H1 (cell line): ENCODE data around the gene IRF5. TPM values are rescaled to one million over a fixed set of nuclear protein-coding genes. Genes with fewer than 3 reads are reported as not detected.

ENCODE experiments used
- CTCF ChIA-PET: fragments of 300-600 bp; sonication (Branson Sonifier 250); formaldehyde crosslinking; loops from one replicate; lab custom pipeline; 2021; ENCODE audit not compliant: partially characterized antibody; lab: Charles Lee
- POLR2A ChIA-PET: fragments of 300-600 bp; sonication (Branson Sonifier 250); formaldehyde crosslinking; loops from one replicate; lab custom pipeline; 2021; ENCODE audit warnings: inconsistent platforms; ENCODE audit not compliant: partially characterized antibody; lab: Charles Lee
- DNase-seq, 2 experiments: peaks; one replicate each; pipeline versions ENCODE4 v3.0.0 to v3.0.0-alpha.2; 2010 to 2022; ENCODE audit warnings: low spot score in 2 of 2, low read depth in 1 of 2, mixed read lengths in 1 of 2
- FAIRE-seq: peaks from 2 replicates; lab custom pipeline; 2011; peaks lifted over from hg19 to GRCh38; lab: Jason Lieb, UNC
- H2AFZ ChIP-seq: 2 replicates; pipeline ENCODE4 v1.8.1; 2012; ENCODE audit warnings: low read length, inconsistent platforms
- H2AK5ac ChIP-seq: 2 replicates; pipeline ENCODE4 v1.6.1; 2013; ENCODE audit warnings: low read depth, low read length
- H2BK120ac ChIP-seq: replicated peaks from 2 replicates; pipeline ENCODE3; 2013; ENCODE audit warnings: low read depth, low read length, inconsistent platforms
- H2BK12ac ChIP-seq: 2 replicates; pipeline ENCODE4 v1.6.1; 2013; ENCODE audit warnings: low read depth, low read length
- H2BK15ac ChIP-seq: 2 replicates; pipeline ENCODE4 v1.6.1; 2013; ENCODE audit warnings: low read length
- H2BK20ac ChIP-seq: 2 replicates; pipeline ENCODE4 v1.6.1; 2013; ENCODE audit warnings: low read length
- H2BK5ac ChIP-seq: 2 replicates; pipeline ENCODE4 v1.6.1; 2013; ENCODE audit warnings: low read depth, low read length
- H3K14ac ChIP-seq: 2 replicates; pipeline ENCODE4 v1.6.1; 2013; ENCODE audit warnings: inconsistent platforms; ENCODE audit not compliant: insufficient read length
- H3K18ac ChIP-seq: 2 replicates; pipeline ENCODE4 v1.6.1; 2013; ENCODE audit warnings: low read length; ENCODE audit errors: extremely low read depth
- H3K23ac ChIP-seq: 2 replicates; pipeline ENCODE4 v1.6.1; 2013; ENCODE audit warnings: inconsistent platforms; ENCODE audit not compliant: insufficient read length
- H3K23me2 ChIP-seq: 2 replicates; pipeline ENCODE4 v1.6.1; 2013; ENCODE audit warnings: low read depth, low read length
- H3K27ac ChIP-seq: 2 replicates; pipeline ENCODE4 v1.6.1; 2011; ENCODE audit warnings: low read depth, low read length, inconsistent platforms
- H3K27me3 ChIP-seq, 4 experiments: replicated peaks in 1 of 4; 1 replicate in 1 of 4; 2 replicates in 3 of 4; pipeline versions ENCODE4 v1.6.1 to v1.8.1; 2011 to 2013; ENCODE audit warnings: low read length in 3 of 4, mild to moderate bottlenecking in 3 of 4, inconsistent platforms in 2 of 4, mixed read lengths in 2 of 4, moderate library complexity in 1 of 4; ENCODE audit not compliant: control insufficient read depth in 3 of 4, insufficient read depth in 3 of 4; ENCODE audit errors: extremely low read depth in 1 of 4
- H3K36me3 ChIP-seq, 4 experiments: 2 replicates each; pipeline versions ENCODE4 v1.6.1 to v1.8.1; 2011 to 2013; ENCODE audit warnings: mild to moderate bottlenecking in 4 of 4, low read length in 3 of 4, moderate library complexity in 2 of 4, control low read depth in 1 of 4, inconsistent platforms in 1 of 4; ENCODE audit not compliant: insufficient read depth in 4 of 4, control insufficient read depth in 2 of 4
- H3K4ac ChIP-seq: replicated peaks from 2 replicates; pipeline ENCODE3; 2013; ENCODE audit warnings: low read length, low read depth, mixed read lengths, inconsistent platforms; ENCODE audit not compliant: insufficient read length
- H3K4me1 ChIP-seq, 4 experiments: replicated peaks in 1 of 4; 1 replicate in 1 of 4; 2 replicates in 3 of 4; pipeline versions ENCODE4 v1.6.1 to v1.8.1; 2011 to 2013; ENCODE audit warnings: low read length in 3 of 4, inconsistent platforms in 2 of 4, mixed read lengths in 1 of 4; ENCODE audit not compliant: insufficient read depth in 4 of 4, control insufficient read depth in 3 of 4
- H3K4me2 ChIP-seq, 2 experiments: 2 replicates each; pipeline versions ENCODE4 v1.6.1 to v1.8.1; 2011 to 2013; ENCODE audit warnings: low read depth in 2 of 2, low read length in 2 of 2, control low read depth in 1 of 2, inconsistent platforms in 1 of 2, mild to moderate bottlenecking in 1 of 2; ENCODE audit not compliant: insufficient read depth in 1 of 2
- H3K4me3 ChIP-seq, 4 experiments: fragments of 200-600, 300-600 bp in 1 of 4; sonication (generic), shearing (Covaris generic), sonication (Bioruptor Twin) in 1 of 4; 2 replicates each; pipeline versions ENCODE4 v1.5.1 to v1.8.1; 2011 to 2016; ENCODE audit warnings: low read length in 4 of 4, low read depth in 3 of 4, control low read depth in 2 of 4, inconsistent platforms in 2 of 4, mild to moderate bottlenecking in 2 of 4, mixed read lengths in 1 of 4, moderate library complexity in 1 of 4; ENCODE audit not compliant: insufficient read depth in 2 of 4; ENCODE audit errors: extremely low read depth in 1 of 4
- H3K56ac ChIP-seq: replicated peaks from 2 replicates; pipeline ENCODE3; 2013; ENCODE audit warnings: low read depth, mild to moderate bottlenecking, mixed read lengths, low read length, inconsistent platforms; ENCODE audit not compliant: insufficient read length
- H3K79me1 ChIP-seq: 2 replicates; pipeline ENCODE4 v1.6.1; 2013; ENCODE audit warnings: low read depth, low read length, control low read depth
- H3K79me2 ChIP-seq, 2 experiments: 2 replicates each; pipeline versions ENCODE4 v1.6.1 to v1.8.1; 2012 to 2013; ENCODE audit warnings: low read length in 2 of 2, mild to moderate bottlenecking in 2 of 2, inconsistent platforms in 1 of 2; ENCODE audit not compliant: insufficient read depth in 2 of 2, control insufficient read depth in 1 of 2
- H3K9ac ChIP-seq, 4 experiments: replicated peaks in 1 of 4; 1 replicate in 1 of 4; 2 replicates in 3 of 4; pipeline versions ENCODE4 v1.6.1 to v1.8.1; 2011 to 2013; ENCODE audit warnings: low read depth in 3 of 4, low read length in 3 of 4, control low read depth in 2 of 4, mild to moderate bottlenecking in 2 of 4, moderate library complexity in 2 of 4, inconsistent platforms in 1 of 4; ENCODE audit errors: extremely low read depth in 1 of 4
- H3K9me3 ChIP-seq, 2 experiments: 2 replicates each; pipeline versions ENCODE4 v1.6.1 to v1.8.1; 2012 to 2013; ENCODE audit warnings: mild to moderate bottlenecking in 2 of 2, moderate library complexity in 2 of 2, control low read depth in 1 of 2, inconsistent platforms in 1 of 2, low read depth in 1 of 2, low read length in 1 of 2, mixed read lengths in 1 of 2; ENCODE audit not compliant: insufficient read depth in 2 of 2
- H4K20me1 ChIP-seq, 2 experiments: replicated peaks in 1 of 2; 2 replicates each; pipeline versions ENCODE3 to v1.8.1; 2011 to 2013; ENCODE audit warnings: inconsistent platforms in 2 of 2, low read length in 2 of 2, mild to moderate bottlenecking in 1 of 2; ENCODE audit not compliant: insufficient read depth in 2 of 2, control insufficient read depth in 1 of 2
- H4K5ac ChIP-seq: 2 replicates; pipeline ENCODE4 v1.6.1; 2013; ENCODE audit warnings: low read length, low read depth, mixed read lengths, inconsistent platforms; ENCODE audit not compliant: insufficient read length
- H4K8ac ChIP-seq: 2 replicates; pipeline ENCODE4 v1.8.0; 2013; ENCODE audit warnings: mild to moderate bottlenecking, moderate library complexity, low read length, inconsistent platforms; ENCODE audit not compliant: insufficient read depth; ENCODE audit errors: extremely low read depth
- H4K91ac ChIP-seq: replicated peaks from 2 replicates; pipeline ENCODE3; 2013; ENCODE audit warnings: low read length, mixed read lengths, inconsistent platforms; ENCODE audit not compliant: insufficient read length
- BRCA1 ChIP-seq: IDR thresholded peaks from 2 replicates; pipeline ENCODE4 v1.6.1; 2012; ENCODE audit warnings: low read depth, low read length, improper control_type of control experiment
- CHD1 ChIP-seq: IDR thresholded peaks from 2 replicates; pipeline ENCODE4 v1.6.1; 2012; ENCODE audit warnings: low read depth, low read length, improper control_type of control experiment
- GABPA ChIP-seq: IDR thresholded peaks from 2 replicates; pipeline ENCODE4 v1.6.1; 2011; ENCODE audit warnings: mild to moderate bottlenecking, low read length, moderate library complexity, borderline replicate concordance; ENCODE audit not compliant: insufficient read depth
- HDAC2 ChIP-seq, 2 experiments: fragments of 300-600 bp in 1 of 2; sonication (generic) in 1 of 2; IDR thresholded peaks; 2 replicates each; pipeline ENCODE4 v1.6.1; 2011 to 2012; ENCODE audit warnings: low read depth in 2 of 2, low read length in 2 of 2, mild to moderate bottlenecking in 2 of 2, moderate library complexity in 2 of 2, borderline replicate concordance in 1 of 2, inconsistent platforms in 1 of 2
- HDAC6 ChIP-seq: IDR thresholded peaks from one replicate; pipeline ENCODE4 v1.7.1; 2012; ENCODE audit warnings: low read depth, mild to moderate bottlenecking, inconsistent platforms, low read length, moderate library complexity
- KDM4A ChIP-seq: IDR thresholded peaks from one replicate; pipeline ENCODE4 v1.7.1; 2012; ENCODE audit warnings: low read depth, mild to moderate bottlenecking, moderate library complexity, low read length, inconsistent platforms; ENCODE audit not compliant: severe bottlenecking
- KDM5A ChIP-seq: fragments of 200-600 bp; IDR thresholded peaks from 2 replicates; pipeline ENCODE4 v1.7.1; 2012; ENCODE audit warnings: mild to moderate bottlenecking, low read length, inconsistent platforms, mixed read lengths
- SAP30 ChIP-seq: fragments of 300-600 bp; sonication (generic); IDR thresholded peaks from 2 replicates; pipeline ENCODE4 v1.7.1; 2012; ENCODE audit warnings: low read length, moderate library complexity, mild to moderate bottlenecking, inconsistent platforms; ENCODE audit not compliant: insufficient read depth, insufficient replicate concordance
- SIX5 ChIP-seq: IDR thresholded peaks from 2 replicates; pipeline ENCODE4 v1.6.1; 2011; ENCODE audit warnings: mild to moderate bottlenecking, low read depth, low read length
- SP4 ChIP-seq: IDR thresholded peaks from 2 replicates; pipeline ENCODE4 v1.6.1; 2012; ENCODE audit warnings: low read length, inconsistent platforms
- YY1 ChIP-seq: IDR thresholded peaks from 2 replicates; pipeline ENCODE4 v1.6.1; 2011; ENCODE audit warnings: low read depth, mild to moderate bottlenecking, low read length
- WGBS, 2 experiments: shearing (Covaris generic) in 1 of 2; methylation state at CpG; one replicate each; pipeline versions ENCODE4 v1.1.6 to v1.1.7; 2013 to 2015; ENCODE audit warnings: low lambda C conversion rate in 2 of 2, mixed read lengths in 2 of 2, inconsistent platforms in 1 of 2, low coverage in 1 of 2, missing lambda C conversion rate in 1 of 2; ENCODE audit not compliant: insufficient replicate concordance in 2 of 2, insufficient coverage in 1 of 2, insufficient read length in 1 of 2; ENCODE audit errors: extremely low coverage in 1 of 2, missing lambda C conversion rate in 1 of 2; 5-methylcytosine and 5-hydroxymethylcytosine counted together
- polyA plus RNA-seq, 7 experiments: library from polyadenylated mRNA; depleted of rRNA in 3 of 7; stranded (reverse) in 5 of 7; unstranded in 2 of 7; fragments of >200 nt in 5 of 7; fragments of 200-250 nt in 2 of 7; gene quantifications; 1 replicate in 5 of 7; 2 replicates in 1 of 7; 4 replicates in 1 of 7; pipeline versions ENCODE4 v1.2.1 to v1.2.3, GENCODE V29; 2011 to 2013; ENCODE audit warnings: missing spikeins in 2 of 7, mixed read lengths in 2 of 7
- total RNA-seq: library from RNA; stranded (reverse); fragmentation: NEBNext Ultra II Directional; extraction: Animal tissue kit (Norgen Biotek cat#: 25700); gene quantifications from 2 replicates; pipeline ENCODE4 v1.2.1, GENCODE V29; 2021
- TF ChIP-seq, protein P1 (sequence below): IDR thresholded peaks from 2 replicates; pipeline ENCODE4 v1.6.1; 2012; ENCODE audit warnings: inconsistent platforms

Gene IRF5
- total and polyA plus RNA-seq, 2 of the 8 experiments (the other 6 are each of a cell fraction or from before 2014, with no cell fraction given): 0.28 to 1.1 TPM

GRCh38 chr7:128913870-128914565, 23.7 kb upstream of the IRF5 start:
- ChIA-PET CTCF (interaction anchor here (0.6 to 1.7 kb wide), 7 partner anchors 8 to 256 kb away, joined by 3 to 6 read pairs (median 4); no protein-coding TSS in a partner anchor), POLR2A (no interaction called here)
- H3K36me3 ChIP-seq: no peaks in the 10 kb centered on the region
- no peaks in the 10 kb centered on the region for H3K79me2 ChIP-seq
- peak overlapping the region; percentile 98 for H2AK5ac ChIP-seq
- no peak overlapping the region for H3K27ac ChIP-seq
- H2BK12ac ChIP-seq: peak overlapping the region; percentile 95; the same call in 1 of the 2 replicates
- WGBS, 2 experiments: 90% methylated on average over 10 of the region's 10 CpGs; no CpG with 5 or more reads in 1 of the 2 experiments
- H3K56ac ChIP-seq: no peak overlapping the region
- no peak overlapping the region for H4K5ac ChIP-seq
- H3K4ac ChIP-seq: no peak overlapping the region
- H3K23ac ChIP-seq: no peak overlapping the region
- peaks cover 17% of the 10 kb centered on the region; the same call in 1 of the 2 replicates for H3K23me2 ChIP-seq
- peaks cover 0 to 1% of the 10 kb centered on the region in 2 experiments for H4K20me1 ChIP-seq
- H4K91ac ChIP-seq: no peak overlapping the region
- no peak overlapping the region for H3K18ac ChIP-seq
- H3K79me1 ChIP-seq: no peaks in the 10 kb centered on the region
- H2BK120ac ChIP-seq: no peak overlapping the region
- H2BK20ac ChIP-seq: no peak overlapping the region; the same call in 1 of the 2 replicates
- no peaks in the 10 kb centered on the region for H3K9me3 ChIP-seq
- no peak overlapping the region for H4K8ac ChIP-seq
- H3K27me3 ChIP-seq: peaks cover 31 to 70% (median 58%) of the 10 kb centered on the region in 4 experiments
- H3K4me3 ChIP-seq: no peak overlapping the region
- H2BK5ac ChIP-seq: peak overlapping the region; percentile 49; the same call in 1 of the 2 replicates
- no peak overlapping the region for H2AFZ ChIP-seq
- peak overlapping the region in 1 of 2 experiments; percentile 86; a peak in 1 of 4 replicates for H3K4me2 ChIP-seq
- no peak overlapping the region for H3K14ac ChIP-seq
- DNase-seq (peak in 1 of 2 experiments; percentile 35), FAIRE-seq (no peak)
- peak overlapping the region; percentile 72 for H2BK15ac ChIP-seq
- H3K4me1 ChIP-seq: peaks cover 4 to 44% (median 19%) of the 10 kb centered on the region in 4 experiments
- H3K9ac ChIP-seq: no peak overlapping the region
- TF ChIP-seq CHD1: no peak
- TF ChIP-seq KDM5A: no peak
- no peak for TF ChIP-seq YY1
- no peak for TF ChIP-seq KDM4A
- TF ChIP-seq HDAC2 (IDR thresholded peaks at IDR 0.05; ENCODE audit: borderline replicate concordance in 1 of 2, low read depth in 2 of 2, low read length in 2 of 2): no peak
- TF ChIP-seq, protein P1, sequence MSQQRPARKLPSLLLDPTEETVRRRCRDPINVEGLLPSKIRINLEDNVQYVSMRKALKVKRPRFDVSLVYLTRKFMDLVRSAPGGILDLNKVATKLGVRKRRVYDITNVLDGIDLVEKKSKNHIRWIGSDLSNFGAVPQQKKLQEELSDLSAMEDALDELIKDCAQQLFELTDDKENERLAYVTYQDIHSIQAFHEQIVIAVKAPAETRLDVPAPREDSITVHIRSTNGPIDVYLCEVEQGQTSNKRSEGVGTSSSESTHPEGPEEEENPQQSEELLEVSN: no peak
- TF ChIP-seq SAP30: no peak
- TF ChIP-seq HDAC6: no peak
- no peak for TF ChIP-seq BRCA1
- no peak for TF ChIP-seq SIX5
- TF ChIP-seq SP4: no peak
- no peak for TF ChIP-seq GABPA
